HG03520 (cell line): ENCODE results near the gene CACHD1.

ENCODE experiments used
- ATAC-seq: cut with Tn5 transposase; IDR thresholded peaks from one replicate; pipeline ENCODE4 v1.9.1; 2021; ENCODE audit warnings: mild to moderate bottlenecking, moderate library complexity; ENCODE audit not compliant: unreplicated experiment

CACHD1 gene

GRCh38 chr1:64472805-64473204 is 2.9 kb downstream of the CACHD1 start:
- no peak for ATAC-seq

GRCh38 chr1:64473367-64473766 is 3.4 kb downstream of the CACHD1 start:
- ATAC-seq: no peak

GRCh38 chr1:64474133-64474532 is 4.2 kb downstream of the CACHD1 start:
- no peak for ATAC-seq

GRCh38 chr1:64474665-64475439 is 4.9 kb downstream of the CACHD1 start:
- ATAC-seq: no peak

GRCh38 chr1:64476251-64476952 is 6.5 kb downstream of the CACHD1 start:
- no peak for ATAC-seq

GRCh38 chr1:64478594-64479470 is 8.9 kb downstream of the CACHD1 start:
- no peak for ATAC-seq

GRCh38 chr1:64479874-64480273 is 9.9 kb downstream of the CACHD1 start:
- ATAC-seq: no peak

GRCh38 chr1:64480999-64481772 is 11.3 kb downstream of the CACHD1 start:
- no peak for ATAC-seq

- no peak for ATAC-seq
Observed at GRCh38 chr1:64482128-64482527, 12.2 kb downstream of the CACHD1 start.

- no peak for ATAC-seq
Observed at GRCh38 chr1:64482720-64483119, 12.8 kb downstream of the CACHD1 start.

- no peak for ATAC-seq
Observed at GRCh38 chr1:64483731-64484414, 13.9 kb downstream of the CACHD1 start.

- ATAC-seq: no peak
Observed at GRCh38 chr1:64484651-64485050, 14.7 kb downstream of the CACHD1 start.

- ATAC-seq: no peak
Observed at GRCh38 chr1:64486193-64486592, 16.3 kb downstream of the CACHD1 start.

GRCh38 chr1:64487061-64487460 is 17.1 kb downstream of the CACHD1 start:
- no peak for ATAC-seq

GRCh38 chr1:64488862-64489261 is 18.9 kb downstream of the CACHD1 start:
- no peak for ATAC-seq

GRCh38 chr1:64489707-64490106 is 19.8 kb downstream of the CACHD1 start:
- ATAC-seq: no peak

GRCh38 chr1:64490213-64490818 is 20.4 kb downstream of the CACHD1 start:
- ATAC-seq: no peak

- no peak for ATAC-seq
Observed at GRCh38 chr1:64492424-64492823, 22.5 kb downstream of the CACHD1 start.

GRCh38 chr1:64493831-64494230 is 23.9 kb downstream of the CACHD1 start:
- ATAC-seq: no peak

- ATAC-seq: no peak
Observed at GRCh38 chr1:64494659-64495058, 24.7 kb downstream of the CACHD1 start.
